ENCODE measurements around the gene BCL2L2.

DNA sequence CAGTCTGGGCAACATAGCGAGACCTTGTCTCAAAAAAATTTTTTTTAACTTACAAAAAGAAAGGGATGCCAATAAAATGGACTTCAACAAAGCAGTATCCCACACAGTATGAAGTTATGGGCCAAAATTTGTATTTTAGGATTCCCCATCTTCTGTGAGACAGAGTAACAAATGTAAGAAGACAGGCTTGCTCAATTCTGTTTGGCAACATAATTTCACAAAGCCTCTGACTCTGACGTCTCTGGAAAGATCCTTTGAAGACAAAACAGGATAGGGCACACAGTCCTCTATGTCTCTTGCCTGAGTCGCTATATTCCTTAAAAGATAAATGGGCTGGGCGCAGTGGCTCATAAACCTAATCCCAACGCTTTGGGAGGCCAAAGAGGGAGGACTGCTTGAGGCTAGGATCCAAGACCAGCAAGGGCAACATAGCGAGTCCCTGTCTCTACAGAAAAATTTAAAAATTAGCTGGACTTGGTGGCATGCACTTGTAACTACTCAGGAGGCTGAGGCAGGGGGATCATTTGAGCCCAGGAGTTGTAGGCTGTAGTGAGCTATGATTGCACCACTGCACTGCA, 19.6 kb upstream of the BCL2L2 start:
- no peak for TF ChIP-seq CTCF (IDR thresholded peaks at IDR 0.05)
- no peak for TF ChIP-seq EP300 (IDR thresholded peaks at IDR 0.05)
- TF ChIP-seq POLR2A (IDR thresholded peaks at IDR 0.05), result no peak

All from tibial nerve (tissue), 4 donors.